NCI-H1048 (cell line): Measurements from ENCODE around the gene ZGRF1.
A peak's percentile ranks its signal among the peaks of the same experiment; 100 is the strongest.
"Not testable (repeated sequence)": the region's sequence is repeated elsewhere in the genome, so short reads cannot be mapped to it uniquely, and the experiment has no call there.

Experiments
- DNase-seq: peaks from one replicate; lab custom pipeline; 2025; lab: John Stamatoyannopoulos, UW

Gene ZGRF1, protein sequence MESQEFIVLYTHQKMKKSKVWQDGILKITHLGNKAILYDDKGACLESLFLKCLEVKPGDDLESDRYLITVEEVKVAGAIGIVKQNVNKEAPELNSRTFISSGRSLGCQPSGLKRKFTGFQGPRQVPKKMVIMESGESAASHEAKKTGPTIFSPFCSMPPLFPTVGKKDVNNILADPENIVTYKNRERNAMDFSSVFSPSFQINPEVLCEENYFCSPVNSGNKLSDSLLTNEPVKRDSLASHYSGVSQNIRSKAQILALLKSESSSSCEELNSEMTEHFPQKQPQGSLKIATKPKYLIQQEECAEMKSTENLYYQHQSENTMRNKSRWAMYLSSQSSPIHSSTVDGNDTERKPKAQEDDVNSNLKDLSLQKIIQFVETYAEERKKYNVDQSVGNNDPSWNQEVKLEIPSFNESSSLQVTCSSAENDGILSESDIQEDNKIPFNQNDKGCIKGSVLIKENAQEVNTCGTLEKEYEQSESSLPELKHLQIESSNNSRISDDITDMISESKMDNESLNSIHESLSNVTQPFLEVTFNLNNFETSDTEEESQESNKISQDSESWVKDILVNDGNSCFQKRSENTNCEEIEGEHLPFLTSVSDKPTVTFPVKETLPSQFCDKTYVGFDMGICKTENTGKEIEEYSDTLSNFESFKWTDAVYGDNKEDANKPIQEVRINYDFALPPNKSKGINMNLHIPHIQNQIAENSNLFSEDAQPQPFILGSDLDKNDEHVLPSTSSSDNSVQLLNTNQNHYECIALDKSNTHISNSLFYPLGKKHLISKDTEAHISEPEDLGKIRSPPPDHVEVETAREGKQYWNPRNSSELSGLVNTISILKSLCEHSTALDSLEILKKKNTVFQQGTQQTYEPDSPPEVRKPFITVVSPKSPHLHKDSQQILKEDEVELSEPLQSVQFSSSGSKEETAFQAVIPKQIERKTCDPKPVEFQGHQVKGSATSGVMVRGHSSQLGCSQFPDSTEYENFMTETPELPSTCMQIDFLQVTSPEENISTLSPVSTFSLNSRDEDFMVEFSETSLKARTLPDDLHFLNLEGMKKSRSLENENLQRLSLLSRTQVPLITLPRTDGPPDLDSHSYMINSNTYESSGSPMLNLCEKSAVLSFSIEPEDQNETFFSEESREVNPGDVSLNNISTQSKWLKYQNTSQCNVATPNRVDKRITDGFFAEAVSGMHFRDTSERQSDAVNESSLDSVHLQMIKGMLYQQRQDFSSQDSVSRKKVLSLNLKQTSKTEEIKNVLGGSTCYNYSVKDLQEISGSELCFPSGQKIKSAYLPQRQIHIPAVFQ (N-terminal part only)

DNA sequence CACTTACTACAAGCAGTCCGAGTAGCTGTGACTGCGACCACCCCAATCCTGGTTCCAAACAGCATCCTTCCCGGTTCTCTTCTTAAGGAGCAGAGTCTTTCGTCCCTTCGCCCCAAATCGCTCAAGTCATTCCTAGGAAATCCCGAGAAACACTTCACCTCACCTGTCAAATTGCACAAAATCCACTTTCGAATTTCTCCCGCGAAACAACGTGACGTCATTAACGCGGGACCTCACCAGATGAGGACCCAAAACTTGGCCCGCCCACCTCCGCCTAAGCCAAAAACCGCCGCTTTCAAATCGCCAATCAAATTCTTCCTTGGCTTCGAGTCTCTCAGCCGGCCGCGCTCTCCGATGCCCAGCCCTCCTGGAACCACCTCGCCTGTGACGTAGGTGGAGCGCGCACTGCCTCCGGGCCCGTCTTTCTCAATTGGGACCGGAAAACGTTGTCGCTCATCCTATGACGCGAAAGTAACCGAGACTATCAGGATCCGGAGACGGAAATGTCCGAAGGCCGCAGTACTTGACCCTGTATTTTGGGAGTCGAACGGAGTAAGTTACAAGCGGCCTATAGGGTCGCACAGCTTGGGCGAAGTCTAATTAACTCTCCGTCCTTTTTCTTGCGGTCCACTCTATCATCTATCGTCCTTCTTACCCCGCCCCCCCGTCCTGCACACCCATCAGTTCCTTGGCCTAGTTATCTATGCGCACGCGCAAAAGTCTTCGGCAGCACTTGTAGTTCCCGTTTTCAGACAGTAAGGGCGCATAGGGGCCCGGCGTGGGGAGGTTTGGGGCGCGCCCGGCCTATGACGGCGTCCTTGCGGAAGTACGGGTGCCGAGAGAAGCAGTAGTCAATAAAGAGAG lies at the start of gene ZGRF1, which contains the start of gene LARP7:
Gene ZGRF1, minus strand, starts transcription at position 222 of the 864 bp plus-strand sequence. CDS start 3,733 bp downstream, outside the sequence.
Gene LARP7, plus strand, starts transcription at position 456 of the 864 bp plus-strand sequence. CDS start 7,527 bp downstream, outside the sequence.
- DNase-seq = peak; percentile 98

DNA sequence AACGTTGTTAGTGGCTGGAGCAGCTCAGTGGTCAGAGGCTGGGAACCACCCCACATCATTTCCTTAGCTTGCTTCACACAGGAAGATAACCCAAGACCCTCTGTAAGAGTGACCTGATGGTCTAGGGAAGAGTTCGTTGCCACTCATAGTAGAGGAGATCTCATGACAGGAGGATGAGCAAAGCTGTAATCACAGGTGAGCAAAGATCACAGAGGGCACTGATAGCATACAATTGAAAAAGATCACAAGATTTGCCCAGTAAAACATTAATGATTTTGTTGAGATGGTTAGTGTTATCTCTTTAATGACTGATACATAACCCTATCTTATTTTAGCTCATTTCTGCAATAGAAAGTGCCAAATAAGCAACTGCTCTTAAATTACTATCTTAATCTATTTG lies 44.3 kb upstream of the ZGRF1 start:
- no peak for DNase-seq

DNA sequence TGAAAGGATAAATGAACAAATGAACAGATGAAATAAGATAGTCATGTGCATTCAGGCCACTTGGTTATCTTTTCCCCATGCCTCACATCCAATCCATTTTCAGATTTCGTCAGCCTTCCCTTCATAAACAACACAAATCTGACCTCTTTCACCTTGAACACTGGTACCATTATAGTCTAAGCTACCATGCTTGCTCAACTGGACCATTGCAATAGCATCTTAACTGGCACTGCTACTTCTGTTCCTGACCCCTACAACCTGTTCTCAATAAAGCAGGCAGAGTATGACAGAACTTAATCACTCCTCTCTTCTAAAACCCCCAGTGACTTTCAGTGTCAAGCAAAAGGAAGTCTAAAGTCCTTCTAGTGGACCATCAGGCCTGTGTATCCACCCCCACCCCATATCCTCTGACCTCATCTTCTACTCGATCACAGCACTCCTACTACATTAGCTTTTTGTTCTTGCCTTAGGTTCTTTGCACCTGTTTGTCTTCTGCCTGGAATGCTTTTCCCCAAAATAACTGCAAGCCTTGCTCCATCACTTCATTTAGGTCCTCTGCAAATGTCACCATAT lies 40.9 kb upstream of the ZGRF1 start:
- DNase-seq = no peak

DNA sequence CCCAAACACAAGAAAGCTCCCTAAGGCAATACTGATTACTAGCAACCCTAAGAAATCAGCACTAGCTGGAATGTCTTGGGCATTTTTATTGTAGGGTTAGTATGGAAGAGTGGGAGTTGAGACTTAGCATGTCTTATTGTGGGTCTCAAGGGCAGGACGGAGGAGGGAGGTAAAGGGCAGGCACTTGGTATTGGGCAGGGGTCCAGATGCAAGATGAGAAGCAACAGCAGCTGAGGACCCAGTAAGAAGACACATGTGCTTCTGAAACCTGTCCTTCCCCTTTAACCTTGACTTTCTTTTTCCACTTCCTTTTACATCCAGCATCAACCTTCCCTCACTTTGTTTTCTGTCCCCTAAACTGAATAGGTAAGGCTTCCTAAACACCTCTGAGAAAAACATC lies 37.7 kb upstream of the ZGRF1 start:
- no peak for DNase-seq

DNA sequence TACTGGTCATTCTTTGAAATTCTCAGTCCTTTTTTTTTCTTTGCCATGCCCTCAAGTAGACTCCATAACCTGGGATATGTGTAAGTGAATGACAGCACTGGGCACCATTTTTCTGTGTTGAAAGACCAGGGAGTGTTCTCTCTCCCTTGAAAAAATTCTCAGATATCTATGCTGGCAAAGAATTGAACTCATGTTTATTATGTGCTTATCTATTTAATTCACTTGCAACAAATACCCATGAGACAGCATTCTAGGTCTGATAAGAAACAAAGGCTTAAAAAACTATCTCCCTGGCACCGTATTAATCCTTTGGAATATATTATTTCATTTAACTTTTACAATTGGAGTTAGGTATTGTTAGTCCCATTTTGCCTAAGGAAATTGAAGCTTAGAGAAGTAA lies 37.0 kb upstream of the ZGRF1 start:
- DNase-seq = no peak

DNA sequence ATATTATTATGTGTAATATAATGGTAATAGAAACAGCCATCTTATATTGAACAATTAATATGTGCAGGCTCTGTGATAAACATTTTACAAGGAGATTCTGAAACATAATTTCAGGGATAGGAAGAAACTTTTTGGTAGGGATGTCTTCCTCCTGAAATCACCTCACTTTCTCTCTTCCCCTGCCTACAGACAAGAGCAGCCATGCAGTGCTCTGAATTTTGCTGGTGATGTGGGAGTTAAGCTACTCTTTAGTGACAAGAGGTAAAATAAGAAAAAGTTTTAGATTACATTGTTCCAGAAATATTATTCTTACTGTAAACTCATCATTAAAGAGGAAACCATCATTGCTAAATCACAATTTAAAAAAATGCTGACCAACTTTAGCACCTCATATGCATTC lies 36.4 kb upstream of the ZGRF1 start:
- no peak for DNase-seq

DNA sequence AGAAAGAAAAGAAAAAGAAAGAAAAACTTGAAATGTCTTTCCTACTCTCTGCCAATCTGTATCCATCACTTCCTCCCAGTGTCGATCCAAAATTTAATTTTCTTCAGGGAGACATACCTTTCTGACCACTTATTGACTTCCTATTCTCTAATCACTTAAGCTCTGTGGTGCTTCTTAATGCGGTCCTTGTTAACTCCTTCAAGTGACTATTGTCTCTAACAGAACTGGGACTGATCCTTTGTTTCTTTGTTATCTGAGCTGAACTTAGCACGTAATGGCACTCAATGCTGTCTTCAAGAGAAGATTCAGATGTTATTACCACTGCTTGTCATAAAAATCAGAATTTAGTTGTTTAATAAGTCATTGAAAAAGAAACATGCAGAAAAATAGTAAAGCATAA lies 31.4 kb upstream of the ZGRF1 start:
- DNase-seq = no peak

DNA sequence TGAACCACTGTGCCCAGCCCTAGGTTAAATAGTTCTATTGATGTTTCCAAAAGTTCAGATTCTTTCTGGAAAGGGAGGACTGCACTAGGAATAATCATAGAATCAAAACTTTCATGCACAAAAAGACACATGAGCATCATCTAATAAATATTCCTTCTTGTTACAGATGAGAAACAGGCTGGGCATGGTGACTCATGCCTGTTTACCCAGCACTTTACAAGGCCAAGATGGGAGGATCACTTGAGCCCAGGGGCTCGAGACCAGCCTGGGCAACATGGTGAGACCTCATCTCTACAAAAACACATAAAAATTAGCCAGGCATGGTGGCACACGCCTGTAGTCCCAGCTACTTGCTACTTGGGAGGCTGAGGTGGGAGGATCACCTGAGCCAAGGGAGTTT lies 27.9 kb upstream of the ZGRF1 start:
- no peak for DNase-seq

DNA sequence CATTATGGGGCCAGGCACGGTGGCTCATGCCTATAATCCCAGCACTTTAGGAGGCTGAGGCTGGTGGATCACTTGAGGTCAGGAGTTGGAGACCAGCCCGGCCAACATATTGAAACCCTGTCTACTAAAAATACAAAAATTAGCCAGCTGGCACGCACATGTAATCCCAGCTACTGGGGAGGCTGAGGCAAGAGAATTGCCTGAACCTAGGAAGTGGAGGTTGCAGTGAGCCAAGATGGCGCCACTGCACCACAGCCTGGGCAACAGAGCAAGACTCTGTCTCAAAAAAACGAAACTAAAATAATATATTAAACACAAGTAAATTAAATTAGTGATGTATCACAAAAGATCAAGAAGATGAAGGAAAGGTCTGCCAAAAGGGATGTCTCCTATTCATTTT lies 19.4 kb upstream of the ZGRF1 start:
- not testable (repeated sequence) for DNase-seq

DNA sequence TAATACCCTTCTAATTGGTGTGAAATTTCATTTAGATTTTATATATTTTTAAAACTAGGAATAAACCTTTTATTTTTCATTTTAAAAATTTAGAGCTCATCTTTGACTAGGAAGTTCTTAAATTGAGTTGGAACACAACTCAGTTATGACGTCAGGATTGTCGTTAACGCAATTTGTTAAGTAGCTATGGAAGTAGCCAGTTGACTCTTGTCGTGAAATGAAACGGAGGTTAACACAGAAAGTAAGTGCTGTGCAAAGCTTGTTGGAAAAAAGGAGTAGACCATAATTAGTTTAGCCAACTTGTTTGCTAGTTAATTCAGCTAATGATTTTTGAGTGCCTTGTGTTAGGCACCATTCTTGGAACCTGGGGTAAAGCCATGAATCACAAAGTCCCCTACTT lies 18.6 kb upstream of the ZGRF1 start:
- no peak for DNase-seq

DNA sequence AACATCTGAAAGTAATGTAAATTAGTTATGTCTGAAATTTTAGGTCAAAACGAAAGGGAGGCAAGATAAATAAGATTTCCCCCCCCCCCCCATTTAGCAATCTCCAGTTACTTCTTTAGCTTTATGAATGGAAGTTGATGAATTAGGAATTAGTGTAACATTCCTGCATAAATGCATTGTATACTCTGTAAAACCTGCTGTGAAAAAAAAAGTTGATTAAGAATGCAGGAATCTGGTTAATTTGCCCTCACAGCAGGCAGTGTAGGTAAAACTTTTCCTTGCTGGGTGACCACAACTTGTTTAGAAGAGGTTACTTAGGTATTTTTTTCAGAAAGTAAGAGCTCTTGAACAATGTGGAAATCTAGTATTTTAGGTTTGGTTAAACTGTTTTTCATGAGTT lies 15.5 kb upstream of the ZGRF1 start:
- DNase-seq = no peak

DNA sequence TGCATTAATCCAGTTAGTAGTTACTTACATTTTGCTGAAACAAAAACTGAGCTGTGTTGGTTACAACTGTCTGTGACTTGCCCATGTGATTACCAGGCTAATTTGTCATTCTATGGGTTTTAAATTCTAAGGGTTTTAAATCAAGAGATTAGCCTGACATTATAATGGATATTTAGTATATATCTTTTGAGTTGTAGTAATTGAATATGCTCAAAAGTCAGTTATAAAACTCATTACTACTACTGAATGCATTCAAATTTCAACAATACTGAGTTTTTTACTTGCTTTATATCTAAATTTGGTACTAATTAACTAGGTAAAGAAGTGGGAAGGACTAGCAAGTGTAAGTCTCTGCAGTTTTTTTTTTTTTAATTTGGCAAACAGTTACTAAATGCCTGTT lies 14.9 kb upstream of the ZGRF1 start:
- no peak for DNase-seq

DNA sequence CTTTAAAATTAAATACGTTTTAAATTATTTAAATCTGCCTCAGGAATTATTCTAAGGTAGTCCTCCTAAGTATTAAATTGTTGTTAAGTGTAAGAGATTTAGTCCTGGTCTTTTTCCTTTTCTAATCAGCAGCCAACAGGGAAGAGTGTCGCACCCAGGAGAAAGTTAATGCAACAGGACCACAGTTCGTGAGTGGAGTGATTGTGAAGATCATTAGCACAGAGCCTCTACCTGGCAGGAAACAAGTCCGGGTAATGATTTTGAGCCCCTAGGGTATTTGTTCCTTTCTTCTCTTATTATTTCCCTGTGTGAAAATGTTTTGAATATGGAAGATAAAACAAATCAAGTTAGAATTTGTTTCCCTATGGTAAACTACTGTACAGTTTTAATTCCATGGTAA lies 13.6 kb upstream of the ZGRF1 start:
- DNase-seq = no peak

DNA sequence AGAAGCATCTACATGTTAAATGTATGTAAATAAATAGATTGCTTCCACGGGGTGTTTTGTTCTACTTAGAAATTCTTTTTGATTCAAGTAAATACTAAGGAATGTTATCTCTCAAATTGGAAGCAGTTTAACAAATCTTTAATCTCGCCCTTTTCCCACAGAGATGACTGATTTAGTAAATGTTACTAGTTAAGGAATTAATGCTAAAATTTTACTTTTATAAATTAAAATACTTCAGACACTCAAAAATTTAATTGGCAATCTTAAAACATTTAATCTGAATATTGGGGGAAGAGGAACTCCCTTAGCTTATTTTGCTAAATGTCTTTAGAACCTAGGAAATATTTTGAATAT lies 12.3 kb upstream of the ZGRF1 start:
- DNase-seq = no peak

DNA sequence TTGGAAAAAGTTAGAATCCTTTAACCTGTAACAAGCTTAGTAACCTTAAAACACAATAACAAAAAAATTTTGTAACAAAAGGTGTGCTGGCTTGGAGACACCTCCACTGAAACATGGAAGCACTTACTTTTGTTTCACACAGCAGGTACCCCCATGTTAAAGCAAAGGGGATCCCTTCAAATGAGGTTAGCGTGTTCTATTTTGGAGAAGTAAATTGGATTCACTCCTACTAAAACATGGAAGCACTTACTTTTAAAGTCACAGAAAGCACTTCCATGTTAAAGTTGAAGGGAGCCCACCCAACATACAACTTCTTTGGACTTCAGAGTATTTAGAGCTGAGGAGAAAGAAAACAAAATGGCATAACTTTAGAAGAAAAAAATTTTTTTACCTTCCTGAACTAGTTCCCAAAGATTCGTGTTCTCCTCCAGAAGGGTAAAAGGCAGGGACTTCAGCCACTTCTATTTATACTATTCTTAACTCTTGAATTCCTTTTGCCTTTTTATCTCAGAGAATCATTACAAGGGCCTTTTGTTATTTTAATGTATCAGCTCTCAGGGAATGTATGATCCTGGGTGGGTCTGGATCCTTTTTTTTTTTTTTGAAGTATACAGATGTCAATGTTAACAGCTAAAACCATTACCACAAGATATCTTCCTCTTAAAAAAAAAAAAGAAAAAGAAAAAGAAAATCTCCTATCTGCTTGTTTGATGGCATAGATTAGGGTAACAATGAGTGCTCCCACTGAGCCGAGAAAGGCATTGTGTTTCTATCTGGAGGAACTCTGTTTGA lies 11.8 kb upstream of the ZGRF1 start:
- no peak for DNase-seq

DNA sequence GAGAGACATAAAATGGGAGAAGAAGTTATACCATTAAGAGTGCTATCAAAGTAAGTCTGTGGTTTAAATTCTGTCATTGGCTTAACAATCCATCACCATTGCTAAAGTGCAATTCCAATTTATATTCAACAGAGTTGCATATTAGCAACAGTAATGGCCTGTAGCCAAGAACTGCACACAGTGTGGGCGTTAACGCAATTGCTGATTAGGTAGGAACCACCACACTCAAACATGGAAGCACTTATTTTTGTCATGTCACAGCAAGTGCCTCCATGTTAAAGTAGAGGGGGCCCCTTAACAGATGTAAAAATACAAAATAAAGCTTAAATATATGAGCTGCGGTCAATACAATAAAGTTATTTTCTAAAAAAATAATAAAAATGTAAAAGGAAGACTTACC lies 11.1 kb upstream of the ZGRF1 start:
- no peak for DNase-seq

DNA sequence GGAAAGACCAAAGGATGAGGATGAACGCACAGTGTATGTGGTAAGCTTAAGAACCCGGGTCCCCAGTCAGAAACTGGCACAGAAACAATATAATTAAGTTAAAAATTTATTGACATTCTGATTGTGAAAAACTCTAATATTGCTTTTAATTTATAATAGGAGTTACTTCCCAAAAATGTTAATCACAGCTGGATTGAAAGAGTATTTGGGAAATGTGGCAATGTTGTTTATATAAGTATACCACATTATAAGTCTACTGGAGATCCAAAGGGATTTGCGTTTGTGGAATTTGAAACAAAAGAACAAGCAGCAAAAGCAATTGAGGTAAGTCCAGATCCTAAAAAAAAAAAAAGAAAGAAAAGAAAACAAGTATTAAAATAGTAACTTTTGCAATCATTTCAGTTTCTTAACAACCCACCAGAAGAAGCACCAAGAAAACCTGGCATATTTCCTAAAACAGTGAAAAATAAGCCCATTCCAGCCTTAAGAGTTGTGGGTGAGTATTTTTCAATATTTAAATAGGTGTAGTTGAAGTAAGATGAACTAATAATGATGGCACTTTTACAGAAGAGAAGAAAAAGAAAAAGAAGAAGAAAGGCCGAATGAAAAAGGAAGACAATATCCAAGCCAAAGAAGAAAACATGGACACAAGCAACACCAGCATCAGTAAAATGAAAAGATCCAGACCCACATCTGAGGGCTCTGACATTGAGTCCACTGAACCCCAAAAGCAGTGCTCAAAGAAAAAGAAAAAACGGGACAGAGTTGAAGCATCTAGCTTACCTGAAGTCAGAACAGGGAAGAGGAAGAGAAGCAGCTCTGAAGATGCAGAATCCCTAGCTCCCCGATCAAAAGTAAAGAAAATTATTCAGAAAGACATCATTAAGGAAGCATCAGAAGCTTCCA lies 10.2 kb upstream of the ZGRF1 start:
- no peak for DNase-seq

DNA sequence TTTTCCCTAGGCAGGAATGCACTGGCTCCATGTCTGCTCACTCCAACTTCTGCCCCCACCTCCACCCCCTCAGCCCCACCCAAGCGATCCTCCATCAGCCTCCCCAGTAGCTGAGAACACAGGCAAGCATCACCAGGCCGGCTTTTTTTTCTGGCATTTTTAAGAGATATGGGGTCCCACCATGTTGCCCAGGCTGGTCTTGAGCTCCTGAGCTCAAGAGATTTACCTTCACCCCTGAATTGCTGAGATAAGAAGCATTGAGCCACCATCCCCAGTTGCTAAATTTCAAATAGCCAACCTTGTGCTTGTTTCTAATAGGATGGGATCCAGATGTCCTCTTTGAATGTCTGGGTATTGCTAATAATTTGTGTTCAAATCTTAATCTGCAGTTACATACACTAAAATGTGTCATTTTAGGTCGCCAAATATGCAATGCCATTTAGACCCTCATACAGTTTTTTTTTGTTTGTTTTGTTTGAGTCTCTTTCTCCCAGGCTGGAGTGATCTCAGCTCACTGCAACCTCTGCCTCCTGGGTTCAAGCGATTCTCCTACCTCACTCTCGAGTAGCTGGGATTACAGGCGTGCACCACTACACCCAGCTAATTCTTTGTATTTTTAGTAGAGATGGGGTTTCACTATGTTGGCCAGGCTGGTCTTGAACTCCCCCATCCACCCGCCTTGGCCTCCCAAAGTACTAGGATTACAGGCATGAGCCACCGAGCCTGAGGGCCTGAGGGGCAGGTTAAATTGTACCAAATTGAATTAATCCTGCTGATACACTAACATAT lies 9.0 kb upstream of the ZGRF1 start:
- DNase-seq = no peak
